Natural killer cell (primary cell): ENCODE results near the gene TCF7. TPM values are rescaled to one million over a fixed set of nuclear protein-coding genes. Genes with fewer than 3 reads are reported as not detected.
A peak's percentile ranks its signal among the peaks of the same experiment; 100 is the strongest.

ENCODE experiments used
- ATAC-seq, 3 donors: fragments of 150-1000 bp in 2 of 3; fragments of 200-7000 bp in 1 of 3; cut with Tn5 transposase; 1 replicate in 1 of 3; 2 replicates in 2 of 3; pipeline ENCODE4 v1.10.0; 2021; ENCODE audit warnings: mild to moderate bottlenecking in 2 of 3, moderate library complexity in 2 of 3
- DNase-seq, 2 donors: peaks; one replicate each; pipeline versions ENCODE4 v3.0.0 to v3.0.0-alpha.2; 2013 to 2021; ENCODE audit warnings: mixed read lengths in 1 of 2
- H3K27ac ChIP-seq: one replicate; pipeline ENCODE4 v1.5.1; 2013; ENCODE audit warnings: mild to moderate bottlenecking, low read length
- H3K27me3 ChIP-seq: one replicate; pipeline ENCODE4 v1.6.1; 2013; ENCODE audit warnings: low read length; ENCODE audit not compliant: control insufficient read depth, insufficient read depth
- H3K36me3 ChIP-seq: one replicate; pipeline ENCODE4 v1.6.1; 2013; ENCODE audit warnings: low read length; ENCODE audit not compliant: control insufficient read depth, insufficient read depth
- H3K4me1 ChIP-seq: one replicate; pipeline ENCODE4 v1.6.1; 2013; ENCODE audit warnings: low read length; ENCODE audit not compliant: control insufficient read depth, insufficient read depth
- H3K4me3 ChIP-seq: one replicate; pipeline ENCODE4 v1.5.1; 2013; ENCODE audit warnings: low read length
- H3K9me3 ChIP-seq: one replicate; pipeline ENCODE4 v1.6.1; 2013; ENCODE audit warnings: low read length; ENCODE audit not compliant: control insufficient read depth, insufficient read depth
- H3K27ac Mint-ChIP-seq, 2 donors: one replicate each; pipeline ENCODE4 v1.8.0; 2022; ENCODE audit warnings: mild to moderate bottlenecking in 2 of 2, mixed read lengths in 2 of 2, moderate library complexity in 1 of 2
- H3K27me3 Mint-ChIP-seq, 2 donors: one replicate each; pipeline ENCODE4 v1.8.0; 2022; ENCODE audit warnings: low read depth in 2 of 2, mixed read lengths in 2 of 2
- H3K36me3 Mint-ChIP-seq: one replicate; pipeline ENCODE4 v1.8.0; 2022; ENCODE audit warnings: mixed read lengths
- H3K4me1 Mint-ChIP-seq, 2 donors: one replicate each; pipeline ENCODE4 v1.8.0; 2022; ENCODE audit warnings: mixed read lengths in 2 of 2
- H3K4me3 Mint-ChIP-seq: one replicate; pipeline ENCODE4 v1.8.0; 2022; ENCODE audit warnings: mild to moderate bottlenecking, moderate library complexity, mixed read lengths
- H3K9me3 Mint-ChIP-seq, 2 donors: one replicate each; pipeline ENCODE4 v1.8.0; 2022; ENCODE audit warnings: mixed read lengths in 2 of 2
- CTCF ChIP-seq: fragments of 200-600 bp; IDR thresholded peaks from one replicate; pipeline ENCODE4 v1.8.0; 2022; ENCODE audit warnings: antibody characterized with exemption
- WGBS: methylation state at CpG from one replicate; pipeline ENCODE4 v1.1.7; 2013; ENCODE audit warnings: missing lambda C conversion rate; ENCODE audit not compliant: insufficient coverage; 5-methylcytosine and 5-hydroxymethylcytosine counted together
- intact Hi-C: fragments of 100-400 bp; cut with micrococcal nuclease; formaldehyde crosslinking; loops from one replicate; pipeline ENCODE4 v1.14.2; 2022
- total RNA-seq, 4 donors: library from RNA; stranded (reverse); fragments of 120-200 nt in 1 of 4; gene quantifications; one replicate each; pipeline versions ENCODE4 v1.2.3 to v1.2.4, GENCODE V29; 2013 to 2022

The TCF7 gene
- total RNA-seq, 3 donors from 2014 or later (not counting 1 experiment from before 2014, with no cell fraction given), result 97.7 to 203 (median 158) TPM

GRCh38 chr5:134075102-134075501 lies 39.4 kb upstream of the TCF7 start:
- Mint-ChIP-seq H3K9me3 (no peaks in the 10 kb centered on the region), H3K27me3 (peaks cover 0 to 6% of the 10 kb centered on the region in 2 donors), H3K27ac (no peak overlapping the region), H3K36me3 (no peaks in the 10 kb centered on the region), H3K4me1 (peaks cover 0 to 6% of the 10 kb centered on the region in 2 donors), H3K4me3 (no peak overlapping the region)
- H3K36me3 ChIP-seq, result no peaks in the 10 kb centered on the region
- no peak for TF ChIP-seq CTCF
- ATAC-seq, result peak in 1 of 3 donors; percentile 14
- no peak overlapping the region for H3K4me3 ChIP-seq
- intact Hi-C loops, result no loop called here
- no peak for DNase-seq
- 90% methylated on average over 2 of the region's 2 CpGs for WGBS
- peaks cover 5% of the 10 kb centered on the region for H3K27me3 ChIP-seq
- H3K9me3 ChIP-seq, result no peaks in the 10 kb centered on the region
- no peak overlapping the region for H3K27ac ChIP-seq
- peaks cover 27% of the 10 kb centered on the region for H3K4me1 ChIP-seq

GRCh38 chr5:134077926-134078580 lies 36.4 kb upstream of the TCF7 start:
- Histone ChIP-seq H3K4me3 (no peak overlapping the region), H3K27me3 (no peaks in the 10 kb centered on the region), H3K9me3 (no peaks in the 10 kb centered on the region), H3K4me1 (peaks cover 14% of the 10 kb centered on the region), H3K27ac (no peak overlapping the region), H3K36me3 (no peaks in the 10 kb centered on the region)
- no peak for ATAC-seq
- intact Hi-C loops, result no loop called here
- WGBS, result 78% methylated on average over 8 of the region's 8 CpGs
- DNase-seq, result peak in 1 of 2 donors; percentile 57
- Mint-ChIP-seq H3K4me1 (no peaks in the 10 kb centered on the region), H3K27me3 (no peaks in the 10 kb centered on the region), H3K9me3 (no peaks in the 10 kb centered on the region), H3K4me3 (no peak overlapping the region), H3K27ac (no peak overlapping the region), H3K36me3 (no peaks in the 10 kb centered on the region)
- TF ChIP-seq CTCF, result no peak

- H3K4me1 ChIP-seq, result peaks cover 14% of the 10 kb centered on the region
- no peaks in the 10 kb centered on the region for H3K36me3 ChIP-seq
- WGBS, result 72% methylated on average over 19 of the region's 19 CpGs
- DNase-seq (peak in 1 of 2 donors; percentile 71), ATAC-seq (no peak)
- intact Hi-C loops, result no loop called here
- H3K4me3 ChIP-seq, result no peak overlapping the region
- Mint-ChIP-seq H3K4me1 (no peaks in the 10 kb centered on the region), H3K4me3 (no peak overlapping the region), H3K9me3 (no peaks in the 10 kb centered on the region), H3K27me3 (peaks cover 0 to 3% of the 10 kb centered on the region in 2 donors), H3K36me3 (no peaks in the 10 kb centered on the region), H3K27ac (no peak overlapping the region)
- no peak overlapping the region for H3K27ac ChIP-seq
- TF ChIP-seq CTCF, result no peak
- H3K27me3 ChIP-seq, result no peaks in the 10 kb centered on the region
- H3K9me3 ChIP-seq, result no peaks in the 10 kb centered on the region
Measured at GRCh38 chr5:134079748-134080581, 34.5 kb upstream of the TCF7 start.
